ENCODE data around the gene ASAP3.
"Not testable (repeated sequence)": the region's sequence is repeated elsewhere in the genome, so short reads cannot be mapped to it uniquely, and the experiment has no call there.

Gene ASAP3

GRCh38 chr1:23514111-23514679, 30.2 kb upstream of the ASAP3 start:
- DNase-seq = no peak

GRCh38 chr1:23509896-23510295, 25.9 kb upstream of the ASAP3 start:
- no peak for DNase-seq

- no peak for DNase-seq
Measured at GRCh38 chr1:23506376-23507107, 22.6 kb upstream of the ASAP3 start.

GRCh38 chr1:23505851-23506250, 21.9 kb upstream of the ASAP3 start:
- no peak for DNase-seq

- DNase-seq = not testable (repeated sequence)
Measured at GRCh38 chr1:23504156-23504555, 20.2 kb upstream of the ASAP3 start.

- DNase-seq = no peak
Measured at GRCh38 chr1:23502951-23503350, 19.0 kb upstream of the ASAP3 start.

GRCh38 chr1:23500466-23500865, 16.5 kb upstream of the ASAP3 start:
- DNase-seq = no peak

GRCh38 chr1:23497777-23498439, 13.9 kb upstream of the ASAP3 start:
- DNase-seq = peak; percentile 11

- DNase-seq = no peak
Measured at GRCh38 chr1:23496490-23497181, 12.7 kb upstream of the ASAP3 start.

GRCh38 chr1:23494836-23495235, 10.9 kb upstream of the ASAP3 start:
- DNase-seq = not testable (repeated sequence)

GRCh38 chr1:23492776-23493175, 8.8 kb upstream of the ASAP3 start:
- DNase-seq = not testable (repeated sequence)

GRCh38 chr1:23492132-23492720, 8.2 kb upstream of the ASAP3 start:
- DNase-seq = no peak

- no peak for DNase-seq
Measured at GRCh38 chr1:23489842-23490241, 5.9 kb upstream of the ASAP3 start.

- no peak for DNase-seq
Measured at GRCh38 chr1:23485002-23485332, 988 bp upstream of the ASAP3 start.

- DNase-seq = no peak
Measured at GRCh38 chr1:23484253-23485001, 448 bp upstream of the ASAP3 start.

GRCh38 chr1:23481904-23482303, 2.1 kb downstream of the ASAP3 start:
- no peak for DNase-seq

- no peak for DNase-seq
Measured at GRCh38 chr1:23481026-23481597, 2.9 kb downstream of the ASAP3 start.

GRCh38 chr1:23480187-23481025, 3.6 kb downstream of the ASAP3 start:
- no peak for DNase-seq

- no peak for DNase-seq
Measured at GRCh38 chr1:23479666-23479941, 4.4 kb downstream of the ASAP3 start.

- no peak for DNase-seq
Measured at GRCh38 chr1:23478896-23479665, 4.9 kb downstream of the ASAP3 start.
